ENCODE measurements around the gene TICAM1.

DNA sequence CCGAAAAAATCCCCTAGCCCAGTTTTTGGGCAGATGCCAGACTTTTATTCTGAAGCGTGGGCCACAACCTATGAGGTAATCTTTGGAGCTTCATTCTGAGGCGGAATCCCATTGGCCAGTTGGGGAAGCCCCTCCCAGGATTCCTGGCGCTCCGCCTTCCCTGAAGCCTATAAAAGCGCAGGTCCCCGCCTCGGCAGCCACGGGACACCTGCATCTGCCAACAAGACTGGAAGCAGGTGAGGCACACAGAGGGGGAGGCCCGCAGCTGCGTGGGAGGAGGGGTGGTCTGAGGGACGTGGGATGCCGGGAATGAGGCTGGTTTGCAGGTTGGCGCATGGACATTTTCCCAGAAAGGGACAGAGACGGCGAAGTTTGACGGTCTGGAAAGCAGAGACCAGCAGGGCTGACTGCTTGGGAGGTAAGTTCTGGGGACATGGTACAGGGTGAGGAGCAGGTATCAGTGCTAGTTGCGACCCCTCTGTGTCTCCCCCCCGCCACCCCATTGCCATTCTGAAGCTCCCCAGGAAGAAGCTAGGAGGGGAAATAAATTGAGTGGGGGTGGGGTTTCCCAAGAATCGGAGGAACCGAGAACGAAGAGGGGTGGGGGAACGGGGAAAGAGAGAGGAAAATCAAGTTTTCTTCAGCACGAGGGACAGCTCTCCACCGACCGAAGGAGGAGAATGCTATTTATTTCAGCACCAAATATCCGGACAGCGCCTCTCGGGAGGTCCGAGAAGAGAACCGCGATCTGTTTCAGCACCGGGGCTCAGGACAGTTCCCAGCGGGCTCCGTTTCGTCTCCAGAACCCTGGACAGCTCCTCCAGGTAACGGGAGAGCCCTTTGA is 62.4 kb downstream of the TICAM1 start:
- TF ChIP-seq POLR2AphosphoS5 (IDR thresholded peaks at IDR 0.05; ENCODE audit: low read depth, low read length), result peak; percentile 73; the same call in 1 of the 2 replicates
- TF ChIP-seq, protein P1, sequence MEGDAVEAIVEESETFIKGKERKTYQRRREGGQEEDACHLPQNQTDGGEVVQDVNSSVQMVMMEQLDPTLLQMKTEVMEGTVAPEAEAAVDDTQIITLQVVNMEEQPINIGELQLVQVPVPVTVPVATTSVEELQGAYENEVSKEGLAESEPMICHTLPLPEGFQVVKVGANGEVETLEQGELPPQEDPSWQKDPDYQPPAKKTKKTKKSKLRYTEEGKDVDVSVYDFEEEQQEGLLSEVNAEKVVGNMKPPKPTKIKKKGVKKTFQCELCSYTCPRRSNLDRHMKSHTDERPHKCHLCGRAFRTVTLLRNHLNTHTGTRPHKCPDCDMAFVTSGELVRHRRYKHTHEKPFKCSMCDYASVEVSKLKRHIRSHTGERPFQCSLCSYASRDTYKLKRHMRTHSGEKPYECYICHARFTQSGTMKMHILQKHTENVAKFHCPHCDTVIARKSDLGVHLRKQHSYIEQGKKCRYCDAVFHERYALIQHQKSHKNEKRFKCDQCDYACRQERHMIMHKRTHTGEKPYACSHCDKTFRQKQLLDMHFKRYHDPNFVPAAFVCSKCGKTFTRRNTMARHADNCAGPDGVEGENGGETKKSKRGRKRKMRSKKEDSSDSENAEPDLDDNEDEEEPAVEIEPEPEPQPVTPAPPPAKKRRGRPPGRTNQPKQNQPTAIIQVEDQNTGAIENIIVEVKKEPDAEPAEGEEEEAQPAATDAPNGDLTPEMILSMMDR (IDR thresholded peaks at IDR 0.05; ENCODE audit: control extremely low read depth in 1 of 3, insufficient read depth in 1 of 3, low read depth in 1 of 3, low read length in 3 of 3), result no peak
- TF ChIP-seq RXRA (IDR thresholded peaks at IDR 0.05; ENCODE audit: insufficient read depth, low read depth, low read length), result no peak
- no peak for TF ChIP-seq EGR1 (IDR thresholded peaks at IDR 0.05; ENCODE audit: borderline replicate concordance, low read depth, low read length)
- TF ChIP-seq TEAD4 (IDR thresholded peaks at IDR 0.05; ENCODE audit: low read depth, low read length), result peak; percentile 78
- TF ChIP-seq, protein P2, sequence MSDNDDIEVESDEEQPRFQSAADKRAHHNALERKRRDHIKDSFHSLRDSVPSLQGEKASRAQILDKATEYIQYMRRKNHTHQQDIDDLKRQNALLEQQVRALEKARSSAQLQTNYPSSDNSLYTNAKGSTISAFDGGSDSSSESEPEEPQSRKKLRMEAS (IDR thresholded peaks at IDR 0.05), result peak; percentile 70
- TF ChIP-seq POLR2A (IDR thresholded peaks at IDR 0.05; ENCODE audit: control extremely low read depth in 1 of 2, low read depth in 2 of 2, low read length in 2 of 2), result peak; percentile 62 to 68
- no peak for TF ChIP-seq EZH2 (IDR thresholded peaks at IDR 0.05; ENCODE audit: low read depth, low read length, severe bottlenecking)

Data from H1 (cell line).